HG02884 (cell line): ENCODE results near the gene PBRM1.

ENCODE experiments used
- ATAC-seq: cut with Tn5 transposase; IDR thresholded peaks from one replicate; pipeline ENCODE4 v1.9.1; 2021; ENCODE audit warnings: mild to moderate bottlenecking, moderate library complexity; ENCODE audit not compliant: unreplicated experiment

Gene PBRM1

DNA sequence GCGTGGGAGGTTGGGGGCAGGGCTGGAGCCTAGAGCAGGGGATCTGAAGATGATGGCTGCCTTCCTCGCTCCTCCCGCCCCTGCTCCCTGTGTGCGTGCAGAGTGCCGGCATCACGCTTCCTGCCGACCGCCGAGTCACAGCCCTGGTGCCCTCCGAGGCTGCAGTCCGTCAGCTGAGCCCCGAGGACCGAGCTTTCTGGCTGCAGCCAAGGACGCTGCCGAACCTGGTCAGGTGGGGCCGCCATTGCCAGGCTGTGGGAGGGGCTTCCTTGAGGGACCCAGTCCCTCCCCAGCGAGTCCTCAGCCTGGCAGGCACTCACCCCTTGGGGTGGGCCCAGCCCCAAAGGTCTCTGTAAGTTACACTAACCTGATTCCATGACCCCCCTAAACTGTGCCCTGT is 173.0 kb downstream of the PBRM1 start:
- no peak for ATAC-seq

- ATAC-seq = no peak
These were observed 173.6 kb downstream of the PBRM1 start for GRCh38 chr3:52512105-52512504.

DNA sequence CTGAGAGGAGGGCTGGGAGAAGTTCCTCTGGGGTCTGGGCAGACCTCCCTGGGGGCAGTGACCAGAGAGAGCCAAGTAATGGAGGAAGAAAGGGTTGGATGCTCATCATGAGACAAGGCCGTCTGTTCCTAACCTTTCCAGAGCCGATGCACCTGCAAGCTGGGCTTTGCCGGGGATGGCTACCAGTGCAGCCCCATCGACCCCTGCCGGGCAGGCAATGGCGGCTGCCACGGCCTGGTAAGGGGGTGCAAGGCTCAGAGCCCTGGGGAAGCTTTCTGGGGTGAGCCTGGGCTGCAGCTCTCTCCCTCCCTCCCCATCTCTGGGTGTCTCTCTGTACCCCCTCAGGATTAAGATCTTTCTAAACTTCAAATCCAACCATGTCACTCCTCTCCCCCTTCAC is 174.2 kb downstream of the PBRM1 start:
- ATAC-seq = no peak

DNA sequence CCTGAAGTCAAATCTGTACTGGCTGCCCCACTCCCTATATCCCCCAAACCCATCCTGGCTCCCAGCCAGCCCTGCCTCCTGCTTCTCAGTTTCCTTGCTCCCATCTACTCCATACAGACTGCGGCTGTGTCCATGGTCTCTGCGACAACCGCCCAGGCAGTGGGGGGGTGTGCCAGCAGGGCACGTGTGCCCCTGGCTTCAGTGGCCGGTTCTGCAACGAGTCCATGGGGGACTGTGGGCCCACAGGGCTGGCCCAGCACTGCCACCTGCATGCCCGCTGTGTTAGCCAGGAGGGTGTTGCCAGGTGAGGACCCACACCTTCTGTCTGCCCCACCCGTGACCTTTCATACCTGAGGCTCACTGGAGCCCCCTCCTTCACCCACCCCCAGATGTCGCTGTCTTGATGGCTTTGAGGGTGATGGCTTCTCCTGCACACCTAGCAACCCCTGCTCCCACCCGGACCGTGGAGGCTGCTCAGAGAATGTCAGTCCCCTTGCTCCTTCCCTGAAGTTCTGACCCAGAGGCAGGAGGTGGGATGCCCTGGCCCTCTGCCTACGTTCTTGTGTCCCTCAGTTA is 175.9 kb downstream of the PBRM1 start:
- ATAC-seq = no peak

GRCh38 chr3:52507359-52507758 is 178.4 kb downstream of the PBRM1 start:
- no peak for ATAC-seq

- ATAC-seq = no peak
These were observed 179.3 kb downstream of the PBRM1 start for GRCh38 chr3:52506266-52506966.

- ATAC-seq = no peak
These were observed 180.7 kb downstream of the PBRM1 start for GRCh38 chr3:52504977-52505376.

- no peak for ATAC-seq
These were observed 181.8 kb downstream of the PBRM1 start for GRCh38 chr3:52503788-52504424.

DNA sequence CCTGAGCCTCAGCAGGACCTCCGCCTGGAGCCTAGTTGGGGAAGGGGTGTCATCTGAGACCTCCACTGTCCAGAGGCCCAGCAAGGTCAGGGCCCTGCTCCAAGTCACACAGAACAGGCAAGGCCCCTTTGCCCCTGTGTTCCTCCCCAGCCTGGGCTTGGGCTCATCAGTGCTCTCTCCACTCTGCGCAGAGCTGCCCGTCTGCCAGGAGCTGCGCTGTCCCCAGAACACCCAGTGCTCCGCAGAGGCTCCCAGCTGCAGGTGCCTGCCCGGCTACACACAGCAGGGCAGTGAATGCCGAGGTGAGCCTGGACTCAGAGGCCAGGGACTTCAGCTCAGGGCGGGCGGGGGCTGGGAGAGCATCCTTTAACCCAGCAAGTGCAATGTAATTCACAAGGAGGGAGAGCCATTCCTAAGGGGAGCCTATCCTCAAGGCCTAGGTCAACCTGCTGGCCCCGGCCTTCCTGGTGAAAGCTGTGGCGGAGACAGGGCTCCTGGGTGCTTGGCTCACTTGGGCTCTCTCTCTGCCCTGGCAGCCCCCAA is 182.8 kb downstream of the PBRM1 start:
- no peak for ATAC-seq

- no peak for ATAC-seq
These were observed 183.7 kb downstream of the PBRM1 start for GRCh38 chr3:52502001-52502400.

DNA sequence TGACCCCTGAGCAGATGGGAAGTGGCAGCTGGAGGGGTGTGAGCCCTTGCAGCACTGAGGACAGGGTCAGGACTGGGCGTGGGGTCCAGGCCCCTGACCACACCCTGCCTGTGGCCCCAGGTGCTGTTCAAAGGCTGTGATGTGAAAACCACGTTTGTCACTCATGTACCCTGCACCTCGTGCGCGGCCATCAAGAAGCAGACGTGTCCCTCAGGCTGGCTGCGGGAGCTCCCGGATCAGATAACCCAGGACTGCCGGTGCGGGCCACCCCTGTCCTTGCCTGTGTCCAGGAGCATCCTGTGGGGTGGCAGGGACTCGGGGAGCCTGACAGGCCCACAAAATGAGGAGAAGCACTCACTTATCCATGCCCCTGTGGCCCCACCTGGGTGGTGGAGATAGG is 184.7 kb downstream of the PBRM1 start:
- ATAC-seq = no peak

DNA sequence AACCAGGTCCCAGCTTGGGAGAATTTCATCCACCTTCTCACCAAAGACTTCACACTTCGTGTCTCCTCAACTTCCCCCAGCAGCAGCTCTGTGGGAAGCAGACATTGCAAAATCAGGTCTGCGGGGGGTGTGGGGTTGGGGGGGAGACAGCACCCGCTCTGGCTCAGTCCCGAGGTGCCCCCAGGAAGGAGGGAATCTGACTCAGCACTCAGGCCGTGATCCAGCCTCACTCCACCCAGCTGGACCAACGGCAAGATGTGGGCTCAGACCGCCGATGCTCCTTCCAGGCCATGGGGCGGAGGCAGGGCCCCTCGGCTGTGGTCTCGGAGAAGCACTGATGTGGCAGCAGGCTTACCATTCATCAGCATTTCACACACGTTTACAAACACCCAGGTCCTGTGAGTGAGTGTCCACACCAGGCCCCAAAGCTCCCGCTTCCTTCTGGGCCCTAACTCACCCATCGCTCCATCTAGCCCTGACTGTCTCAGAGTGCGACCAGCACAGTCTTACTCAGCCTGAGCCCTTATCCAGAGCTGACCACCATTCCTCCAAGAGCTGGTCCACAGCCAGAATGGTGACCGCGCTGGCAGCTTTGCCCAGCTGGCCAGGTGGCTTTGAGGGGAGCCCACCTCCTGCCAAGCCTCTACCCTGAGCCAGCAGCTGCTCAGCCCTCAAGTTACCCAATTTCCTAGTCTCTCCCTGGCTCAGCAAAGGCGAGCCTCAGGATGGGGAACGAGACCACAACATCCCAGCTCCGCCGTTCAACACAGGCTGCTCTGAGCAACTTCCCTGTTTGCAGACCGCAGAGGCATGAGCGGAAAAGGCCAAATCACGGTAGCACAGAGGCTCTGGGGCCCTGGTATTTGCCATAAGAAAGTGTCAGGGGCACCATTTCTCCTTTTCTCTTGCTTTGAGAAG is 187.3 kb downstream of the PBRM1 start:
- ATAC-seq = no peak

GRCh38 chr3:52495777-52496602 is 189.7 kb downstream of the PBRM1 start:
- no peak for ATAC-seq
